Left hindlimb (tissue), 1 donor: Measurements from ENCODE around the gene TSPYL6.
A peak's percentile ranks its signal among the peaks of the same experiment; 100 is the strongest.
"Not testable (repeated sequence)": the region's sequence is repeated elsewhere in the genome, so short reads cannot be mapped to it uniquely, and the experiment has no call there.

Experiments used
- DNase-seq: peaks from one replicate; pipeline ENCODE4 v3.0.0-alpha.2; 2018

Gene TSPYL6

DNA sequence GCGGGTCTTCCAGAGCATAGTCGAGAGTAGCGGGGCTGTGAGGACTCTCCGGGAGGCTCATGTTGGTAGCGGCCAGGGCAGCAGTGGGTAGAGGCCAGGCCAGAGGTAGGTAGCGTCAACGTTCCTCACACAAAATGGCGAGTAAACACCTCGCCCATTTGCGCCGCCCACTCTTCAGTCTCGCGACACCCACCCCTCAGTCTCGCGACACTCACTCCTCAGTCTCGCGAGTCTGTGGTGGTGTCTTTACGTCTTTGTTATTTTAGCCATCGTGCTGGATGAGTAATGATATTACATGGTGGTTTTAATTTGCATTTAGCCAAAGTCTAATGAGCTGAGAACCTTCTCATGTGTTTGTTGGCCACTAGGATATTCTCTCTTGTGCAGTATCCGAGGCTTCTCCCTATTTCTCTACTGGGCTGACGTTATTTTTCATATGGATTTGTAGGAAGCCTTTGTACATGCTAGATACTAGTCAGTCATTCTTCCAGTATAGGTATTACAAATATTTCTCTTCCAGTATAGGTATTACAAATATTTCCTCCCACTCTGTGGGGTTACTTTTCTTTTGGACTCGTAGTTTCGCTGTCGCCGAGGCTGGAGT is at the start of gene TSPYL6:
Gene TSPYL6, minus strand, starts transcription at position 139 of the 604 bp plus-strand sequence. Its CDS starts 78 bp downstream, at position 61.
- no peak for DNase-seq

DNA sequence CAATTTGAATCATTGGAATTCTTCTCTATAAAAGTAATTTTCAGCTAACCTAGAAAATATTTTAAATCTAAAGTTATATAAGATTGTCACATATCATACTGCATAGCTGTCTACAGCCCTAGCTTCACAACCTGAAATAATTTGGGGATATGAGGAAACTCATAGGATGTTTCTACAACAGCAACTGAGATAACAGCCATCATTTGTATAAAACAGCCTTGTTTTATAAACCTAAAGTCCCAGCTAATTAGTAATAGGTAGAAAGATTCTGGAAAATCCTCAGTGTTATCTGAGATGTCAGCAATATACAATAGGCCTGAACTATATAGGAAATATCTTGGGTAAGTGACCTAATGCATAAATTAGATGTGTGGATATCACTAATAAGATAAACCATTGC is 47.6 kb upstream of the TSPYL6 start:
- DNase-seq: no peak

- no peak for DNase-seq
Observed at GRCh38 chr2:54298514-54298913, 42.5 kb upstream of the TSPYL6 start.

GRCh38 chr2:54295911-54296310 is 39.9 kb upstream of the TSPYL6 start:
- no peak for DNase-seq

DNA sequence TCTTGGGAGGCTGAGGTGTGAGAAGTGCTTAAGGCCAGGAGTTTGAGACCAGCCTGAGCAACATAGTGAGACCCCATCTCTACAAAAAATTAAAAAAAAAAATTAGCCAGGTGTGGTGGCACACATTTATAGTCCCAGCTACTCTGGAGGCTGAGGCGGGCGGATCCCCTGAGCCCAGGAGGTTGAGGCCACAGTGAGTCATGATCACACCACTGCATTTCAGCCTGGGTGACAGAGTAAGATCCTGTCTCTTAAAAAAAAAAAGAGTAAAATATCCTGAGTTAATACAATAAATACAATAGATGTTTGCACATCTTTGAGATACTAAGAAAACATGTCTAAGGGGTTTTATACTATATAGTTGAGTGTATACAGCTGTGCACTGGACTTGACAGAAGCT is 38.6 kb upstream of the TSPYL6 start:
- DNase-seq: not testable (repeated sequence)

- DNase-seq: peak; percentile 42
Observed at GRCh38 chr2:54290356-54291025, 34.5 kb upstream of the TSPYL6 start.

- DNase-seq: no peak
Observed at GRCh38 chr2:54289917-54290316, 33.9 kb upstream of the TSPYL6 start.

GRCh38 chr2:54287532-54287931 is 31.5 kb upstream of the TSPYL6 start:
- peak; percentile 38 for DNase-seq

DNA sequence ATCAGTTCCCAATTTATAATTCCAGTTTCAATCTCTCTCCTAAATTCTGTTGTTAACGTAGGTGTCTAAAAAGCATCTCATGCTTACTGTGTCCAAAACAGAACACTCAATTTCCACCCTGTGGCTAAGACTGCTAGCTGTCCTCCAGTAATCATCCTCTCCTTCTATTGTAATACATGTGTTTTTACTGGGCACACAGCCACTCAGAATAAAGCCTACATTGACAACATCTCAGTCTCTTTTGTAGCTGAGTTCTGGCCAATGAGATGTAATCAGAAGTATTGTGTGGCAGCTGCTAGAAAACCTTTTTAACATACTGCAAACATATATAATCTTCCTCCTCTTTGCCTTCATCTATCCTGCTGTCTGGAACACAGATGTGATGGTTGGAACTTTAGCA is 29.4 kb upstream of the TSPYL6 start:
- no peak for DNase-seq

GRCh38 chr2:54284826-54285225 is 28.8 kb upstream of the TSPYL6 start:
- no peak for DNase-seq

DNA sequence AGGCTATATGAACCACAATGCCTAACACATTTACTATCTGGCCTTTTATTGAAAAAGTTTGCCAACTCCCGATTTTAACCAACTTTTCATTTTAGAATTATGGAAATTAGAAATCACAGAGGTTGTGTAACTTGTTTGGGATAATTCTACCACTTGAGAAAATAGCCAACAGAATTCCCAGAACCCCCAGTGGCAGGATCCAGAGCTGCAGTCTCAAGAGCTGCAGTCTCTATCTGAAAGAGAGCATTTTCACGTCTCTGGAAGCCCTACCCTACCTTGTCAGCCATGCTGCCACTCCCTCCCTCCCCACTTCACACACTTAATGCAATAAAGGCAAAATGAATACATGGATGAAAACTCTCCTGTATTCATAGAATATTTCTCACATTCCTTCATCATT is 23.4 kb upstream of the TSPYL6 start:
- DNase-seq: no peak

DNA sequence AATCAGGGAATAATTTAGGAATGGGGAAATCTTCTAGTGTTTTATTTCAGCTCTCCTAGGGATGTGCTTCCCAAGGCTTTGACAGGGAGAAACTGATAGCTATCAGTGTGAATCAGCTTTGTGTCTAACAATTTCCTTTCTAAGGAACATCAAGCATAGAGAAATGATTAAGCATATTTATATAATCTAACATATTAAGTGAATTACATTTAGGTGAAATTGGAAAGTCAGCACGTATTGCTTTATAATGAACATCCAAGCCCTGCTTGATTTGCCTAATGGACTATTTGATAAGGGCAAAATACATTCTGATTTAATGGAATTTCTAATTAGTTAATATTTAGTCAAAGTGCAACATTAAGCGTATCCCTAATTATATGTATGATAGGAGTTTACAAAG is 19.5 kb upstream of the TSPYL6 start:
- DNase-seq: no peak

GRCh38 chr2:54274781-54275242 is 18.8 kb upstream of the TSPYL6 start:
- DNase-seq: no peak

- no peak for DNase-seq
Observed at GRCh38 chr2:54271843-54272627, 16.0 kb upstream of the TSPYL6 start.

- no peak for DNase-seq
Observed at GRCh38 chr2:54271189-54271588, 15.2 kb upstream of the TSPYL6 start.

GRCh38 chr2:54267577-54267976 is 11.5 kb upstream of the TSPYL6 start:
- DNase-seq: no peak

DNA sequence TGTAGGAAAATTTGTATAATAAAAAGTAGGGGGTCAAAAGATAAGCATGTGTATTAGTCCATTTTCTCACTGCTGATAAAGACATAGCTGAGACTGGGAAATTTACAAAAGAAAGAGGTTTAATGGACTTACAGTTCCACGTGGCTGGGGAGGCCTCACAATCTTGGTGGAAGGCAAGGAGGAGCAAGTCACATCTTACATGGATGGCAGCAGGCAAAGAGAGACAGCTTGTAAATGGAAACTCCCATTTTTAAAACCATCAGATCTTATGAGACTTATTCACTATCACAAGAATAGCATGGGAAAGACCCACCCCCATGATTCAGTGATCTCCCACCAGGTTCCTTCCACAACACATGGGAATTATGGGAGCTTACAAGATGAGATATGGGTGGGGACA is 9.1 kb upstream of the TSPYL6 start:
- not testable (repeated sequence) for DNase-seq

DNA sequence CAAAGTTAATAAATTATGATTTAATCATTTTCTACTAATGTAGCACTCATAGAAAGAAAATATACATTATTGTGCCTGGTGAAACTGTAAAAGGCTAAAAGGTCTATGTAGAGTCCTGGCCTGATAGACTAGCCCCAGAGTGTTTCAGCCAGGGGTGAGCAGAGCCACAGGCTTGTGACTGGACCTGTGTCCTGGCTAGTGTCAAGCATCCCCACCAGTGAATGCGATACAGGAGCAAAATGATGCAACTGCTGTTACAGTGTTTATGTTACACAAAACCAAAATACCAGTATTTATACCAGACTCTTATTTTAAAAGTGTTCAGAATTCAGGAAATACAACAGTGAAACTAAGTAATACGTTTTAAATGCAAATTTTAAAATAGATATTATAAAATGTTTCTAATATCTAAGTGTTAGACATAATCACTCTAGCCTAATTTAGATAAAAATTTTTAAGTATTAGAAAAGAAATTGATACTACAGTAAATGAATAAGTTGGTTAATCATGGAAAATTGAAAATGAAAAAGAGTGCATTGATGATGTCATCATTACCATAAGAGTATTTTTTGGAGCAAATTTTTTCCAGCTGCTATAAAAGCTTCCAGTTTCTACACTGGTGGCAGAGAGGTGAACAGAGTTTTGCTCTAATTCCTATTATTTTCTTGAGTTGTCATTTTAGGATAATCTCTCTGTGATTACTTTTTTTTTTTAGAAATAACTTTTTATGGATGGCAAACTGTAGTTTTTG is 6.2 kb upstream of the TSPYL6 start:
- no peak for DNase-seq

- no peak for DNase-seq
Observed at GRCh38 chr2:54261537-54261936, 5.5 kb upstream of the TSPYL6 start.

DNA sequence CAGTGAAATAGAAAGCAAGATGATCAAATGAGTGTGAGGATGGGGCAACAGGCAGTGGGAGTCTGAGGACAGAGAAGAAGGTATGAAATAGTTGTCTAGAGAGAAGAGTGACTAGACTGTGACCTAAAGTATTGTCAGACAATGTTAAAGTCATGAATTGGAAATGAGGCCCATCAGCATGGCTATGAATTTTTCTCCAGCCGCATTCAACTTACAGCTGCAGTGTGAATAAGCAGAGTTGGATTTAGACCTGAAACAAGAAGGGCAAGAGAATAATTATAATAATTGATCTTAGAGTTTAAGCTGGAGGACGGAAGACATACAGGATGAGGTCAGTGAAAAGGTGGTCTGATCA is 4.2 kb upstream of the TSPYL6 start:
- no peak for DNase-seq

DNA sequence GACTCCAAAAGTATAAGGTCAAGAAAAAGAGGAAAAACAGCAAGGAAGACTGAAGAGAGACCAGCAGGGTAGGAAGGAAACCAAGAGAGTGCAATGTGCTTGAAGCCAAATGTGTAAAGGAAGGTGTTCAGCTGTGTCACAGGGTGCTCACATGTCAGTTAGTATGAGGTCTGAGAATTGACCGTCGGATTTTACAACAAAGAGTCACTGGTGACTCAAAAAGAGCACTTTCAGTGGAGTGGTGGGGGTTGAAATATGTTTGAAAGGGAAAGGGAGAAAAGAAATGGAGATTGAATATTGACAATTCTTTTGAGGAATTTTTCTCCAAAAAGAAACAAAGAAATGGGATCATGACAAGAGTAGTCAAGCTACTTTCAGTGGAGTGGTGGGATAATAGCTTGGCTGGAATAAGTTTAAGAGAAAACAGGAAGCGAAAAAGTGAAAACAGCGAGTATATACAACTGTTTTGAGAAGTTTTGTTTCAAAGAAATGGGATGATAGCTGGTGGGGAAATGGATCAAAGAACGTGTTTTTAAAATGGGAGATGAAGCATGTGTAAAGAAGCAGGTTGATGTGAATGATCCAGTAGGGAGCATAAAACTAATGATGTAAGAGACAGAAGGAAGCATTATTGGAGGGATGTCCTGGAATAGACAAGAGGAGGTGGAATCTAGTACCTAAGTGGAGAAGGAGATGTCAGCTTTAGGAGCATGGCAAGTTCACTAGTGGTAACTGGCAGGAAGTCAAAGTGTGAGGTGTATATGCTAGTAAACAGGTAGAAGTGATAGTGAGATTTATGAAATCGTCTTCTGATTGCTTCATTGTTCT is 3.6 kb upstream of the TSPYL6 start:
- DNase-seq: no peak

DNA sequence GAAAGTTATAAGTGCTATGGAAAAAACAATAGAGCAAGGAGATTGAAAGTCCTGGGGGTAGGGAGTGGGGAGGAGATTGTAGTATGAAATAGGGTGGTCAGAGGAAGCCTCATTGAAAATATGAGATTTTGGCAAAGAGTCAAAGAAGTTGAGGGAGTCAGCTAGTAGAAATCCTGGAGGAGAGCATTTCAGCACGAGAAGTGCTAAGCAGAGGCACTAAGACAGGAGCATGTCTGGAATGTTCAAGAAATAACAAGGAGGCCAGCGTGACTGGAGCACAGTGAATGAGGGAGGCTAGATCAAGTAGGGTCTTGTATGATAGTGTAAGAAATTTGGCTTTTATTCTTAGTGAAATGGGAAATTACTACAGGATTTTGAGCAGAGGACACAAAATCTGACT is 2.1 kb upstream of the TSPYL6 start:
- DNase-seq: no peak
